ENCODE data around the gene TM9SF2.

Gene TM9SF2

DNA sequence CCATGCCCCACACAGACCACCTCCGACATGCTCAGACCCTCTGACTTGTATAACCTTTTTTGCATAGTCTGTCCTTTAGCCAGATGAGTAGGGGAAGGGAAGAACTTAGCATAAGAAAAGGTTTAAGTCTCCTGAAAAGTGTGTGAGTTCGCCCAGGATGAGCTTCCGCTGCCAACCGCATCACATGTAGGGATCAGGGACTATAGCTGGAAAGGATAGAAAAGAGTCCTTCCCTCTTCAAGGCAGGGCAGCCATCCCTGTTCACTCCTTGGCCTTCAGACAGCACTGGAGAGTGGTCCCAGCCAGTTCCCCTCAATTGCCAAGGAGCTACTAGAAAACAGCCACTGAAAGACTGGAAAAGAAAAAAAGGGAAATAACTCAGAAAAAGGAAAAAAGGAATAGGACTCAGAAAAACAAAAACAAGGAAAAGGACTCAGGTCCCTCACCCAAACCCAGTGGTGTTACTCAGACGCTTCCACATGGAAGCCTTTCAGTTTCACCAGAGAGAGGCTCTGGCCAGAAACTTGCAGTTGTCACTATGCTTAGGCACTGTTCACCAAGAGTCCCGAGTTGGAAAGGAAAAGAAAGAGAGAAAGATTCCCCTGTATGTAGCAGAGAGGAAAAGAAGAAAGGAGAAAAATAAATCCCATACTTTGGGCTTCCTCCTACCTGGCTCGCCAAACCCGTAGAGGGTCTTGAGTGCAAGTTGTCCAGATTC, 5.6 kb upstream of the TM9SF2 start:
- DNase-seq = no peak
- ATAC-seq = no peak

GRCh38 chr13:99496184-99497142, 4.8 kb upstream of the TM9SF2 start:
- DNase-seq (peak; percentile 65), ATAC-seq (peak; percentile 29)

DNA sequence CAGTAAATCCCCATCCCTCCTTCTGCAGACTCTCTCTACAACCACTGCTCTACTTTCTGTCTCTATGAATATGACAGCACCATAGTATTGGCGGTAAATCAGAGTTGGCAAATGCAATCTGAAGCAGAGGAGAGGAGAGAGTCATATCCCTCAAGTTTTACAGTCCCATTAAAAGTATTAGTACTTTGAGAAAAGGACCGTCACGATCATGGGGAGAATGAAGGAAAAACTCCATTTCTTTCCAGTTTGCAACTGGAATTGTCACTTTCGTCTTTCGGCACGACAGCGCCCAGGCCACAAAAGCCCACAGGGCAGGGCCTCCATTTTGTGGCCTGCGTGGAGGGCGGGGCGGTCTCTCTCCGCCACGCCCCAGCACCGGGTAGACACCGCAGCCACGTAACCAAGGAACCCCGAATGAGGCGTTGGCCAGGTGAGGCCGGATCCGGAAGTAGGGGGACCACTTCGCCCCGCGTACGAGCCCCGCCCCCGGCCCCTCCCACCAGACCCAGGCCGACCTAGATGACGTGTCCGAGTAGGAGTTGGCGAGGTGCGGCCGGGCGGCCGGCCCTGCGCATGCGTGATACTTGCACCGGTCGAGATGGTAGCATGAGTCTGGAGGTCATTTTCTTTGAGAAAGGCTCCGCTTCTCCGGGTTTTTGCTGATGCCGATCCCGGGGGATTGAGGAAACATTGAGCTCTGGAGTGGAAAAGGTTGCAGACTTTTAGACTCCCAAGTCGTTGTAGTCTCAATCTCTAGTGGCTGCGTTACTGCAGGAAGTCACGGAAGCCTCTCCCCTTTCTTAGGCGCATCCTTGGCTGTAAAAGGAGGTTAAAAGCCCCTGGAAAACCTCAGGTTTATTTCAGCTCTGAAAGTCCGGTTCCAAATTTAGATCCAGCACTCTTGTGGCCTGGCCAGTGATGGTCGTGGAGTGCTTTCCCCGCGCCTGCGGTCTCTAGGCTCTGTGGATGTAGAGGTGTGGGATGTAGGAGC, 2.8 kb upstream of the TM9SF2 start:
- ATAC-seq = peak; percentile 88
- peak; percentile 98 for DNase-seq

DNA sequence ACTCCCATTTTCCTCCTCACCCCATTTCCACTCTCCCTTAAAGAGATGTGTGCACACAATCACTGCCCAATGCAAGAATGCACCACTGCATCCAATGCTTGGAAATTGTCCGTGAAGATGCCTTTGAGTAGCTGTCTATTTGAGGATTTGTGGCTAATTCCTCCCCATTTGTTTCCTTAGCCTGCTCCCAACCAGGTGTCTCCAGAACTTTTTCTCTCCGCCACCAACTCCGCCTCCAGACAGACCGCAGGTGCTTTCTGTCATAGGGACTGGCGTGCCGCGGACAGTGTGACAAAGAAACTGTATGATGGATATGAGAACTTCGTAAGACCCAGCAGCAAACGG, 461 bp upstream of the TM9SF2 start:
- peak; percentile 5 for ATAC-seq
- no peak for DNase-seq

DNA sequence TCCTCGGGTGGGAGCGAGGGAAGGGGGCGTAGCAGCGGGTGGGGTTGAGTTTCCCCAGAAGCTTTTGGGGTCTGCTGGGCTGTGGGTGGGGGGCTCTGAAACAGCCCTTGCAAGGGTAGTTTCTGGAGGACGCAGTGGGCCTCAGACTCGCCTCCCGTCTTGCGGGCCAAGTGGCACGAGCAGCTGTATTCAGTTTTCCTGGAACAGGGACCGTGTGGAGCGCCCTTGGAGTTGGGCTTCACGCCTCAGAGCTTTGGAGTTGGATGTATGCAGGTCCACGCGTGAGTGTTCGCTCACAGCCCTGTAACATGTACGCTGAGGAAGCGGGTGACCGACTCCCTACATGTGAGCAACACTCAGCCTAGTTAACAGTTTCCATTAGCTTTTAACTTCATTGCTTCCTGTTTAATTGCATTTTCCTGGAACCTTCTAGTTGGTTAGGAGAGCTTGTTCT, 603 bp downstream of the TM9SF2 start:
- no peak for DNase-seq
- no peak for ATAC-seq

GRCh38 chr13:99505814-99506269, 4.6 kb downstream of the TM9SF2 start:
- DNase-seq = no peak
- ATAC-seq = no peak

DNA sequence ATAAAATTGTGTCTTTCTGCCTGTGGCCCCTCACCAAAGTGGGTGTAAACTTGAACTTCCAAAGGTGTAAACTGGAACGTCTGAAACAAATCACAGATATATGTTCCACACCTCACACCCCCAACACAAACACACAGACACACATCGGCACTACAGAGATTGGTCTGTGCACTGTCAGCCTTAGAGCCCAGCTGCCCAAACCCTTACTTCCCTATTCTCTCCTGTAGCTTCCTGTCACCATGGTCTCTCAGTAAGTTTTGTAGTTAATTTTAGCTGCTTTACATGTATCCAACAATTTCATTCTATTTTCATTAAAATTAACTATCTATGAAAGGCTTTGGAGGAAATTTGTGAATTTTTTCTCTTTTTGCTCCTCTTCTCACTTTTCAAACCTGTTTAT, 5.4 kb downstream of the TM9SF2 start:
- ATAC-seq (no peak), DNase-seq (no peak)

- DNase-seq (no peak), ATAC-seq (no peak)
Observed at GRCh38 chr13:99507054-99507453, 5.8 kb downstream of the TM9SF2 start.

DNA sequence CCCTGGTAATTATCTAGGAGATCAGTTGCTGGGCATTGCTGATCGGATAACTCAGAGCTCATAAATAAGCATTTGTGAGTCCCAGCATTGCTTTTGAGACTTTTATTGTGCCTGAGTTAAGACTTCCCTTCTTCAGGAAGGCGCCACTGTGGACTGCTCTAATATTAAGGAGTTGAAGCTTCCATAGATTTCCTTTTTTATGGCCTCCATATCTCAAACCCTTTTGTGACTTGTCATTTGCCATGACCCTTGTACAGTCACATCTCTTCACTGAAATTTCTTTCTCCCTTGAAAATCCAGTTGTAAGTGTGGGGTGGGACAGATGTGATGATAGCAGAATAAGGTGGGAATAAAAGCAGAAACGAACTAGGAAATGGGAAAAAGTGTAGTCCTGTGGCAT, 6.3 kb downstream of the TM9SF2 start:
- DNase-seq (no peak), ATAC-seq (no peak)

- DNase-seq (no peak), ATAC-seq (no peak)
Observed at GRCh38 chr13:99507986-99508385, 6.7 kb downstream of the TM9SF2 start.

- no peak for ATAC-seq
Observed at GRCh38 chr13:99509479-99509878, 8.2 kb downstream of the TM9SF2 start.

DNA sequence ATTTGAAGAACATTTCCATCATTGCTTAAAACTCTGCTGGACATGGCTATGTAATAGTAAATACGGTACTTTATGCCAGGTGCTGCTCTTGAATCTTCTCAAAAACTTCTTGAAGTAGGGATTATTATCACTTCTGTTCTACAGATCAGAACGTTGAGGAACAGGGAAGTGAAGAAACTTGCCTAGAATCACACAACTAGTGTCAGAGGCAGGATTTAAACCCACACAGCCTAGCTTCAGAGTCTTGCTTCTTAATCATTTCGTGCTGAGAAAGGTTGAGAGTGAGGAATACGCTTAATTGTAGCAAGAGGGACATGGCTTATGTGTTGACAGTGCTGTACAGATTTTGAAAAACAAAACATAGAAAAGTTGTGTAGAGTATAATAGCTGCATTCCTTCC, 13.5 kb downstream of the TM9SF2 start:
- DNase-seq (no peak), ATAC-seq (no peak)

More at GRCh38 chr13:99509479-99509878, 8.2 kb downstream of the TM9SF2 start:
- no peak for DNase-seq

- ATAC-seq (no peak), DNase-seq (no peak)
Observed at GRCh38 chr13:99516153-99516929, 15.1 kb downstream of the TM9SF2 start.

DNA sequence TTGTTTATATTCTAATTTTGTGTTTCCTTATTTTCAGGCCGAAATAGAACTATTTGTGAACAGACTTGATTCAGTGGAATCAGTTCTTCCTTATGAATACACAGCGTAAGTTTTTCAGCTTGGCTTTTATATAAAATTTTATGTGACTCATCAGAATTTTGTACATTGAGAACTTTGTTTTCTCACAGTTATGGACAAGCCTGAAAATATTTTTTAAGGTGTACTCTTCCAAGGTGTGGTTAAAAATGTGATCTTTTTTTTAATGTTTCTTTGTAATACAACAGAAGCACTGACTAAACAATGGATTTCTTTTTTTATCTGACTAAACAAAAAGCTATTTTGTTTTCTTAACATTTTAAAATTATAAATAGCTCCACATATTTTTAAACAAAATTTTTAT, 16.3 kb downstream of the TM9SF2 start:
- DNase-seq (no peak), ATAC-seq (no peak)

- DNase-seq = no peak
- ATAC-seq = no peak
Observed at GRCh38 chr13:99517984-99518383, 16.7 kb downstream of the TM9SF2 start.

DNA sequence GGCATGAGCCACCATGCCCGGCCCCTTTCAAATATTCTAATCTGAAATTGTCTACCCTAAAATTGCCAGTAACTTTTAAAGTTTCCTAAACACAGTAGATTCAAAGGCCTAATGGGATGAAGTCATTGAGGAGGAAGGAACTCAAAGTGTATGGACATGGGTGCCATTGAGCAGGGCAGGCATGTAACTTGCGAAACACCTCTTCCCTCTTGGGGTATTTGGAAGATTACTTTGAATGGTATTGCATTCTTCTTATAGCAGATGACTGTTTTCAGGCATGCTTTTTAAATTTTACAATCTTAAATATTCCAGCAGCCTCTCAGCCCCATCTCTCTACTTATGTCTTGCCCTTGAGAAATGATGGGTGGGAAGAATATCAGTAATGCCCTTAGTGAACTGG, 21.0 kb downstream of the TM9SF2 start:
- no peak for DNase-seq
- ATAC-seq = no peak

- peak; percentile 72 for ATAC-seq
Observed at GRCh38 chr13:99523838-99524237, 22.6 kb downstream of the TM9SF2 start.

DNA sequence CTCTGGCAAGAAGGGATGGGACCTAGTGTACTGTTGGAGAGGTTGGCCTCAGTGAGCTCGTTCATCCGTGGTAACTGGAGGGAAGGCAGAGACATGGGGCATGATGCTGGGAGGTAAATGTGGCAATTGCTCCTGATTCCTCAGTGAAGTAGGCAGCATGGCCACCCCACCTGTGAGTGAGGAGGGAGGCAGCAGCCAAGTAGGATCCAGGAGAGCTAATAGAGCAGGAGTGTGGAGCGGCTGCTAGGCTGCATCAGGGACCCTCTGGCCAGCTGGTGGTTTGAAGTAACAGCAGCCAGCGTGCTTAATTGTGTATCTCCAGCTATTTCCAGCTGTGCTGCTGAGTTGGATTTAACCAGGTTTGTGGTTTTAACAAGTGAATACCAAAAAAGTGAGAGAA, 24.7 kb downstream of the TM9SF2 start:
- DNase-seq (no peak), ATAC-seq (no peak)

More at GRCh38 chr13:99523838-99524237, 22.6 kb downstream of the TM9SF2 start:
- DNase-seq = no peak

DNA sequence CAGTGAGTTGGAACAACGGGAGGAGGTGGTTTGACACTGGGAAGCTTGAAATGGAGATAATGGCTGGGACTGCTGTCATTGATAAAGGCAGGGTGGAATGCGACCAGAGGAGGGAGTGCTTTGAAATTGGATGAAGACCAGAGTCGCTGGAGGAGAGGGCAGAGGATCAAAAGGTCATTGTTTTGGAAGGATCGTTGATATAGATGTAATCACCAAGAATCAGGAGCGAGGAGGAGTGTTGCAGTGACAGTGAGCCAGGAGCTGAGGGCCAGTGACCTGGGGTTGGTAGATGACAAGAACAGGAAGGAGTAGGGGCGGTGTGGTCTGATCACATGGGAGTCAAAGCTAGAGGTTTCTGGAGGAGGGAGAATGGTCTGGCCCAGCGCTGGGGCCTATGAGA, 25.3 kb downstream of the TM9SF2 start:
- ATAC-seq (no peak), DNase-seq (no peak)

GRCh38 chr13:99527301-99527700, 26.0 kb downstream of the TM9SF2 start:
- ATAC-seq (no peak), DNase-seq (no peak)

DNA sequence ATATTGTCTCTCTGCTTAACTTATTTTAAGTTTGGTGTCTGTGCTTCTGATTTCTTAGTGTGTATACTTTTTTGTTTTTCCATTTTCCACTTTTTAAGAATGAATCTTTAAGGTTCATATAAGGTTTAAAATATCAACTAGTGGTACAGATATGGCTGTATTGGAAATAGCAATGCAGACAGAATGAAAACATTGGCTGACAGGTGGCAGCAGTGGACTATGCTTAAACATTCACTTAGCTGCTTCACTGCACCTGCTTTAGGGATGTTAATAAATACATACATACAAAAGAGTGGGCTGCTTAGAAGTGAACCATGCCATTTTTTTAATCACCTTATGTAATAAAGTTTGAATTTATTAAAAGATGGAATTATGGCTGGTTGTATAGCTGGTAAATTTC, 27.3 kb downstream of the TM9SF2 start:
- ATAC-seq (no peak), DNase-seq (no peak)

Measured in stimulated activated naive CD8-positive, alpha-beta T cell treated with anti-CD3 and anti-CD28 coated beads, Interleukin-15, Interleukin-2, amounts not matched to agents 100 U/mL and 50 U/mL, for 24 hours (primary cell).